ENCODE measurements around the gene DOK3.

DNA sequence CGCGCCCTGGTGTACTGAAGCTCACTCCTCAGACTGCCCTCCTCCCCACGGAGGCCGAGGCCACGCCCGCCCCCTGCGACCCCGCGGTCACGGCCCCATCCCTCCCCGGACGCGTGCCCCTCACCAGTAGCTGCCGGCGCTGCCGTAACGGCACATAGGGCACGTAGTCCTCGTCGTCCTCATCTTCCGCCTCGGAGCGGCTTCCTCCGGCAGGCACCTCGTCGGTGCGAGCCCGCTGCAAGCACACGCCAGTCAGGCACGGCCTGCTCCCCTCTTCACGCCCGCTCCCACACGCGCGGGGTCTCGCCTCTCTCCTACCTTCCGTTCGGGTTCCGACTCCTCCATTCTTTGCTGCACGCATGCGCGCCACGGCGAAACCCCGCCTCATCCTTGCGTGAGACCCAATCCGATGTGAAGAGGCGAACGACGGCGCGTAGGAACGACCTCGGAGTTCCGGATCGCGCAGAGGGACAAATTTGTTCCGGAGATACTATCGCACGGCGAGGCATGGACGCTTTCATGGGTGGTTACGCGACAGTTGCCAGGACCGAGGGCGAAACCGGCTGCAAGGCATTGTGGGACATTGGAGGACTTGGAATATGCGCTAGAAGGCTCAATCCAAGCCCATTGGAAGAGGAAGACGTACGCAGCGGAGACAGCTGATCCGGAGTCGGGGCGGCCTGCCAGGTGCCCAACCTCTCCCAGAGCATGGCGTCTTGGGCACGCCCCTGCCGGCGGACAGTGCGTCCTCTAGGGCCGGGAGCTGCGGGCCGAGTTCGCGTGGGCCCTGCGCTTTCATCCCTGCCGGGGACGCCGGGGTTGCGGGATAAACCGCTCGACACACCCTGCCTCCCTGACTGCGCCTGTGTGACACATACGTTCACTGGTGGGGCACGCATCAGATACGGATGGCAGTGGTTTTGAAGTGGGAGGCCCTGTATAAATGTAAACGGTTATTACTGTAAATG lies 7.3 kb upstream of the DOK3 start, which contains the start of gene DDX41:
- TF ChIP-seq, protein P1, sequence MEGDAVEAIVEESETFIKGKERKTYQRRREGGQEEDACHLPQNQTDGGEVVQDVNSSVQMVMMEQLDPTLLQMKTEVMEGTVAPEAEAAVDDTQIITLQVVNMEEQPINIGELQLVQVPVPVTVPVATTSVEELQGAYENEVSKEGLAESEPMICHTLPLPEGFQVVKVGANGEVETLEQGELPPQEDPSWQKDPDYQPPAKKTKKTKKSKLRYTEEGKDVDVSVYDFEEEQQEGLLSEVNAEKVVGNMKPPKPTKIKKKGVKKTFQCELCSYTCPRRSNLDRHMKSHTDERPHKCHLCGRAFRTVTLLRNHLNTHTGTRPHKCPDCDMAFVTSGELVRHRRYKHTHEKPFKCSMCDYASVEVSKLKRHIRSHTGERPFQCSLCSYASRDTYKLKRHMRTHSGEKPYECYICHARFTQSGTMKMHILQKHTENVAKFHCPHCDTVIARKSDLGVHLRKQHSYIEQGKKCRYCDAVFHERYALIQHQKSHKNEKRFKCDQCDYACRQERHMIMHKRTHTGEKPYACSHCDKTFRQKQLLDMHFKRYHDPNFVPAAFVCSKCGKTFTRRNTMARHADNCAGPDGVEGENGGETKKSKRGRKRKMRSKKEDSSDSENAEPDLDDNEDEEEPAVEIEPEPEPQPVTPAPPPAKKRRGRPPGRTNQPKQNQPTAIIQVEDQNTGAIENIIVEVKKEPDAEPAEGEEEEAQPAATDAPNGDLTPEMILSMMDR (IDR thresholded peaks at IDR 0.05): peak in 1 of 2 donors; percentile 13
- peak in 1 of 2 donors; percentile 14 for TF ChIP-seq POLR2A (IDR thresholded peaks at IDR 0.05)

All from suprapubic skin (tissue), 3 donors.